Stimulated activated effector memory CD8-positive, alpha-beta T cell treated with anti-CD3 and anti-CD28 coated beads, Interleukin-12 subunit alpha, Interleukin-12 subunit beta, amount 100 ng/mL, for 72 hours (primary cell): Measurements from ENCODE around the gene ABI2.
"Not testable (repeated sequence)": the region's sequence is repeated elsewhere in the genome, so short reads cannot be mapped to it uniquely, and the experiment has no call there.

Experiments
- ATAC-seq: fragments of 150-1000 bp; cut with Tn5 transposase; 2 replicates; pipeline ENCODE4 v1.10.0; 2021
- DNase-seq, 2 donors: peaks; one replicate each; pipeline ENCODE4 v3.0.0; 2021 to 2022; ENCODE audit warnings: low spot score in 2 of 2
- H3K27ac Mint-ChIP-seq: one replicate; pipeline ENCODE4 v1.8.0; 2022; ENCODE audit warnings: mild to moderate bottlenecking, mixed read lengths
- H3K36me3 Mint-ChIP-seq: one replicate; pipeline ENCODE4 v1.8.0; 2022; ENCODE audit warnings: mild to moderate bottlenecking, mixed read lengths
- H3K4me1 Mint-ChIP-seq: one replicate; pipeline ENCODE4 v1.8.0; 2022; ENCODE audit warnings: mixed read lengths
- H3K4me3 Mint-ChIP-seq: one replicate; pipeline ENCODE4 v1.8.0; 2022; ENCODE audit warnings: mild to moderate bottlenecking, mixed read lengths
- H3K9me3 Mint-ChIP-seq: one replicate; pipeline ENCODE4 v1.8.0; 2022; ENCODE audit warnings: mixed read lengths

Gene ABI2

DNA sequence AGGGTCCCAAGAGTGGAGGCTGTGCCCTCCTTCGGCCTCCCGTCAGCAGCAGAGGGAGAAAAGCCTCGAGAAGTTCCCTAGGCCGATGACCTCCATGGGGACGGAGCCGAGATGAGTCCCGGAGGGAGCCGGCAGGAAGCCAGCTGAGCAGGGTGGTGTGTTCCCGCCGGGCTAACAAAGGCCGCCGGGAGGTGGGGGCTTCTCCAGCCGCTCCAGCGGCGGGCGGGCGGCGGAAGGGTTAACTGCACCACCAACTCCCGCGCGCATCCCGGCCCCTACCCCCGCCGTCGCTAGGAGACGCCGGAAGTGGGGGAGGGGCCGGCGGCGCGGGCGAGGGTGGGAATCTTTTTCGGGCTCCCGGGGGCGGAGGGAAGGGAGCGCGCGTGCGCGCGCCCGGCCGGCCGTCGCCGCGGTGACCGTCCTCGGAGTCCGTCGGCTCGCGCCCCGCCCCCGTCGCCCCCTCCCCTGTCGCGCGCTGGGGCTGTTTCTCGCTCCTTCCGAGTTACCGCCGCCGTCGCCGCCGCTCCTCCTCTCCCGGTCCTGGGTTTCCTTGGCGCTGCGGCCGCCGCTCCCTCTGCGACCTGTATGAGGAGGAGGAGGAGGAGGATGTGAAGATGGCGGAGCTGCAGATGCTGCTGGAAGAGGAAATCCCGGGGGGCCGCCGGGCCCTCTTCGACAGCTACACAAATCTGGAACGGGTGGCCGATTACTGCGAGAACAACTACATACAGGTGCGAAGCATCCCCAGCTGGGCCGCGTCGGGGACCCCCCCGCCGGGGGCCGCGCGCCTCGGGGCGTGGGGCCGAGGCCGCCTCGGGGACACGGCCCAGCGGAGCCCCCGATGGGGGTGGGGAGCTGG is at the start of gene ABI2:
ABI2 (plus strand) TSS at position 494 of the 859 bp plus-strand sequence; CDS start at position 615, 121 bp downstream.
- ATAC-seq (peak; percentile 71), DNase-seq (peak; percentile 59 to 86)
- Mint-ChIP-seq H3K27ac (peak within 1 kb of the TSS; percentile 82), H3K9me3 (no peaks in the 10 kb centered on the region), H3K36me3 (peaks cover 11% of the 10 kb centered on the region), H3K4me1 (peaks cover 31% of the 10 kb centered on the region), H3K4me3 (peak within 1 kb of the TSS; percentile 75)

DNA sequence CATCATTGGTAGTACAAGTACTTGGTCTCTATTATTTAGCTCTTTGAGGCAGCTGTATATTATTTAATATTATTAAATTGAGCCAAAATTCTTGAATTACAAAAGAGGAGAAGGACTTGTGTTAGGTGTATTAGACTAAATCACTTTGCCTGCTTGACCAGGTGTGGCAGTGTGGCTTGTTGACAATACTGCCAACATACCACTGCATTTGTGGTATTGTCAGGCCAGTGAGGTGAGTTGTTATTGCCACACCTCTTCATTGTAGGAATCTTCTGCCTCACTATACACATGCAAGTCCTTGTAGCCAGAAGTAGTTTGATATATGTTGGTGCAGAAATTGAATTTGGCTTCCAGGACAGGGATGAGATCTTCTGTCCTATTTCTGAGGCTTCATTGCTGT is 48.9 kb upstream of the ABI2 start:
- H3K27ac Mint-ChIP-seq = no peak overlapping the region
- no peak overlapping the region for H3K4me3 Mint-ChIP-seq
- H3K36me3 Mint-ChIP-seq = peaks cover 98% of the 10 kb centered on the region
- ATAC-seq = no peak
- no peak for DNase-seq
- no peaks in the 10 kb centered on the region for H3K4me1 Mint-ChIP-seq
- H3K9me3 Mint-ChIP-seq = no peaks in the 10 kb centered on the region

DNA sequence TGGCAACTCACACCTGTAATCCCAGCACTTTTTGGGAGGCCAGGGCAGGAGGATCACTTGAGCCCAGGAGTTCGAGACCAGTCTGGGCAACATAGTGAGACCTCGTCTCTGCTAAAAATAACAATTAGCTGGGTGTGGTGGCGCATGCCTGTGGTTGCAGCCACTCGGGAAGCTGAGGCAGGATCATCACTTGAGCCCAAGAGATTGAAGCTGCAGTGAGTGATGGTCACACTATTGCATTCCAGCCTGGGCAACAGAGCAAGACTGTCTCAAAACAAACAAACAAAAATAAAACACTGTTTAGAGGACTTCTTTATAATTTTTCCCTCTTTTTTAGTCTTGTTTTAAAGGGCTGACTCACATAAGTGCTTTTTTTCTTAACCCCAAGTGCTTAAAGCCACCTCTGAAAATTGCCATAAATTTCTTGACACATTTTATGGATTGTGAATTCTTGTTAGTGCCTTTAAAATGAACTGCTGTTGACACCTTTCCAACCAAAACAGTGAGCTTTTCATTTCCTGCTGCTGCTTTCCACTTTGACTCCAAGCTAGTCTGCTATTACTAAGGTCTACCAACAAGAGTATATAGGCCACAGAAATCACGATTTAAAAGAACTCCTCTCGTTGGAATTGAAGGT is 47.6 kb upstream of the ABI2 start:
- Mint-ChIP-seq H3K9me3 (no peaks in the 10 kb centered on the region), H3K4me1 (no peaks in the 10 kb centered on the region), H3K36me3 (peaks cover 98% of the 10 kb centered on the region), H3K27ac (no peak overlapping the region), H3K4me3 (no peak overlapping the region)
- no peak for ATAC-seq
- no peak for DNase-seq

DNA sequence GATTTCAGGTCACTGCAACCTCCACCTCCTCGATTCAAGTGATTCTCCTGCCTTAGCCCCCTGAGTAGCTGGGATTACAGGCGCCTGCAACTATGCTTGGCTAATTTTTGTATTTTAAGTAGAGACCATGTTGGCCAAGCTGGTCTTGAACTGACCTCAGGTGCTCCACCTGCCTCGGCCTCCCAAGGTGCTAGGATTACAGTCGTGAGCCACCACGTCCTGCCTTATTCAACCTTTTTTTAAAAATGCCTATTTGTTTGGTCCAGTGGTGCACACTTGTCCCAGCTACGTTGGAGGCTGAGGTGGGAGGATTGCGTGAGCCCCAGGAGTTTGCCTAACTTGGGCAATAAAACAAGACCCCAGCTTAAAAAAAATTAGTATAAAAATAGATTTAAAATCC is 46.1 kb upstream of the ABI2 start:
- no peaks in the 10 kb centered on the region for H3K9me3 Mint-ChIP-seq
- no peak overlapping the region for H3K27ac Mint-ChIP-seq
- no peak for ATAC-seq
- peaks cover 100% of the 10 kb centered on the region for H3K36me3 Mint-ChIP-seq
- no peak overlapping the region for H3K4me3 Mint-ChIP-seq
- no peaks in the 10 kb centered on the region for H3K4me1 Mint-ChIP-seq
- no peak for DNase-seq

DNA sequence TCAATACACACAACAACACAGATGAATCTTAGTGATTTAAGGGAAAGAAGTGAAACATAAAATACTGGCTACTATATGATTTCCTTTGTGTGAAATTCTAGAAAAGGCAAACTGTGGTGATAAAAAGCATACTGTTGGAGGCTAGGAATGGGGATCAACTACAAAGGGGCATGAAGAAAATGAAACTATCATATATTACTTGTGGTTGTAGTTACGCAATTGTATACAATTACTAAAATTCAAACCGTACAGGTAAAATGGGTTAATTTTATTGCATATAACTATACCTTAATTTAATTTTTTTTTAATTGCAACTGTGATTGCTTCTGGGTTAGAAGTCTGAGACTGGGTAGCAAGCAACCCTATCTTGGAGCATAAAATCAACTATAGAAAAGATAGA is 41.7 kb upstream of the ABI2 start:
- H3K36me3 Mint-ChIP-seq = peaks cover 90% of the 10 kb centered on the region
- ATAC-seq (no peak), DNase-seq (no peak)
- H3K9me3 Mint-ChIP-seq = no peaks in the 10 kb centered on the region
- peaks cover 5% of the 10 kb centered on the region for H3K4me1 Mint-ChIP-seq
- no peak overlapping the region for H3K4me3 Mint-ChIP-seq
- no peak overlapping the region for H3K27ac Mint-ChIP-seq

DNA sequence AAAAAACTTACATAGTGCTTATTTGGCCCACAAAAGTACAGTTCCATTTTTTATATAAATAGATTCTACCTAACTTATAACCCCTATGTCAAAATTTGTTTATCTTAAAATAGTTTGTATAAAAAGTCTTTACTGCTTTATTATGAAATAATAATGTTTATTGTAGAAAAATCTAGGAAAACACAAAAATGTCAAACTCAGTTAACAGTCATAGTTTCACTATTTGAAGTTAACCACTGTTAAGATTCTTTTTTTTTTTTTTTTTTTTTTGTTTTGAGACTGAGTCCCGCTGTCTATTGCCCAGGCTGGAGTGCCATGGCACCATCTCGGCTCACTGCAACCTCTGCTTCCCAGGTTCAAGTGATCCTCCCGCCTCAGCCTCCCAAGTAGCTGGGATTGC is 26.5 kb upstream of the ABI2 start:
- Mint-ChIP-seq H3K4me3 (no peak overlapping the region), H3K9me3 (no peaks in the 10 kb centered on the region), H3K4me1 (no peaks in the 10 kb centered on the region), H3K27ac (no peak overlapping the region), H3K36me3 (peaks cover 56% of the 10 kb centered on the region)
- DNase-seq (no peak), ATAC-seq (no peak)

DNA sequence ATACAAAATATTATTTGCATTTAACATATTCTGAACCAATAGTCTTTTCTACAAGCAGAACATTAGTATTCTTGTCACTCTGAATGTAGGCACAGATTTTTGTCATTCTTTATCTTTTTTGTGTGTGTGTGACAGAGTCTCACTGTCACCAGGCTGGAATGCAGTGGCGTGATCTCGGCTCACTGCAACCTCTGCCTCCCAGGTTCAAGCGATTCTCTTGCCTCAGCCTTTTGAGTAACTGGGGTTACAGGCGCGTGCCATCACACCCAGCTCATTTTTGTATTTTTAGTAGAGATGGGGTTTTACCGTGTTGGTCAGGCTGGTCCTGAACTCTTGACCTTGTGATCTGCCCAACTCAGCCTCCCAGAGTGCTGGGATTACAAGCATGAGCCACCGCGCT is 25.6 kb upstream of the ABI2 start:
- not testable (repeated sequence) for H3K4me3 Mint-ChIP-seq, ATAC-seq, DNase-seq, H3K9me3 Mint-ChIP-seq, H3K27ac Mint-ChIP-seq, H3K4me1 Mint-ChIP-seq
- H3K36me3 Mint-ChIP-seq = peaks cover 54% of the 10 kb centered on the region

DNA sequence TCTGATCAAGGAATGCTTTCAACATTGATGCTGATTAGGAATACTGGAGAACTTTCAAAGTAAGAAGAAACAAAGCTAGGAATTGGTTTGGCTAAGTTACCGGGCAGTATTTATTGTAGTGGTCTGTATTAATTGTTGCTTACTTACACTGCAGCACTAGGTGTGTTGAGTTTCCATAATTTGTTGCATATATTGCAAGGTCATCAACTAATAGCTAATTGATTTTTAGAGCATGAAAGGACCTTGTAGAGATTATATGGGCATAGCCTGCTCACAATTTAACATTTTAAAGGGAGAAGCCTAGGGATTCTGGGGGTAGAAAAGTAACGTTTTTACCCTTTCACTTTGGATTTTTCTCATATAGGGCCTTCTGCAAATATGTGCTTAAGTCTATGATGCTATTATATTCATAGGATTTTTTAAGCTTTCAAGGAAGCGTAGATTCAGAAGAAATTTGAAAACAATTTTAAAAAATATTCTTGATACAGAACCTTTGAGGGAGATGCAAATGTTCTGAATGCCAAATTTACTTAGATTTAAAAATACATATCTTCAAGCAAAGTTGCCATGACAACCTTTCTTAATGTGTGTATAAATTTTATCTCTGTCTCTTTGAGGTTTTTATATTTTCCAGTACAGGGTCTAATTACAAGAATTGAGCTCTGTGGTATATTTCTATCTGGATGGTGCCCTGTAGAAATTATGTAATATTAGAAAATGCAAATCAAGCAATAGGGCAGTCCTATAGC is 17.3 kb upstream of the ABI2 start:
- peaks cover 15% of the 10 kb centered on the region for H3K36me3 Mint-ChIP-seq
- no peak for DNase-seq
- H3K4me3 Mint-ChIP-seq = no peak overlapping the region
- no peaks in the 10 kb centered on the region for H3K4me1 Mint-ChIP-seq
- no peak overlapping the region for H3K27ac Mint-ChIP-seq
- no peaks in the 10 kb centered on the region for H3K9me3 Mint-ChIP-seq
- no peak for ATAC-seq

DNA sequence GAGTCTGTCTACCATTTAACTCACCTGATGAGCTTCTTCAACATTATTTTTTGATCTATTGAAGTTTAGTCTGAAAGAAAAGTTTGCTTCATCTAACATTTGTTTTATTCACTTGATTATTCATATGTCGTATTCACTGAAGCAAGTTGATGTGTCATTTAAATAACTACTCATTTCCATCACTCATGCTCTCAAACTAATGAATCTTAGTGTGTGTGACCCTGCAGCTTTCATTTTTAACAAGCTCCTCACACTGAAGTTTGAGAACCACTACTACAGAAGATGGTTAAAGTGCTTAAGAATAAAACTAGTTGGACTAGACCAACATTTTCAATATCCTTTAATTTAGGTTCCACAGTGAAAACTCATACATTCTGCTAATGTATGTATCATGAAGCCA is 1.8 kb upstream of the ABI2 start:
- no peak for DNase-seq
- peaks cover 31% of the 10 kb centered on the region for H3K4me1 Mint-ChIP-seq
- H3K36me3 Mint-ChIP-seq = peaks cover 11% of the 10 kb centered on the region
- no peak overlapping the region for H3K27ac Mint-ChIP-seq
- peak overlapping the region; percentile 75 for H3K4me3 Mint-ChIP-seq
- no peaks in the 10 kb centered on the region for H3K9me3 Mint-ChIP-seq
- ATAC-seq = peak; percentile 80

DNA sequence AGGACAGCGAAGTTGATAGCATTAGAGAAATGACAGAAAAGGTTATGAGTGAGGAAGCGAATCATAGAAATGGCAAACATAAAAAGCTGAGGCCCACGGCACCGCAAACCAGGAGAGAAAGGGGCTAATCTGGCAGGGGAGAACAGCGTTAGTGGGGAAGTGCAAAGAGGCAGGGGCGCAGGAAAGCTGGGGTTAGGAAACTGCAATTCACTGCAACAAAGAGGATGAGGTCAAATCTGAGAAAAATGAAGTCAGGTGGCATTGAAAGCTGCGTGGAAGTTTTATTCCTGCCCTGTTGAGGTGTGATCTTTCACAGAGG is 653 bp upstream of the ABI2 start:
- H3K4me1 Mint-ChIP-seq = peaks cover 31% of the 10 kb centered on the region
- no peak for ATAC-seq

DNA sequence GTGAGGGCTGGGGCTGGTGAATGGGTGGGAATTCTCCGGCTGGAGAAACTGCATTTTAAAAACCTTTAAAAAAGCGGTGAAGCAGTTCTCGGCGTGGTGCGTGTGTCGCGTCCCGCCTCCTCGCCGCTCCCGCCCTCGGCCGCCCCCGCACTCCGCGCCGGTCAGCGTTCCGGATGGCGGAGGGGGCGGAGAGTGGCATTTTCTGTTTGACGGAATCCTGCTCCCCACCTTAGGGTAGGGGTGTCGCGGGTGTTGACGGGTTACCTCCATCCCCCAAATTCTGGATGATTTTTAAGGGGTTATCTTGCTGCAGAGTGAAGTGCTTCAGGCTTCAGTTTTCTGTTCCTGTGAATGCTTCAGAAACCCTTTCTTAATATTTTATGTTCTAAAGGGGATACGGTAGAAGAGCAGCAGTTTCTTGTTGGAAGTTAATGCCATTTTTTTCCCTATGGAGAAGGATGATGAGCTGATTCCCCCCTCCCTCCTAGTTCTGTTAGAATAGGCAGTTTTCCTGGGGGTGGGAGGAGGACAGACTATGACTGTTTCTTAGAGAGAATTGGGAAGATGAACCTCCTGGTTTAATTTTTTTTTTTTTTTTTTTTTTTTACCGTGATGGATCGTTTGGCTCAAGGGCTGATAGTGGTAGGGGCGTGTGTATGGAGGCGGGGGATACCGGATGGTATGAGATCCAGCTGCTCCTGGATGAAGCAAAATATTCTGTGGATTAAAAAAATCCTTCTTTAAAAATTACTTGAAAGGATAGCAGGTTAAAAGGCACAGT is 756 bp downstream of the ABI2 start:
- H3K4me1 Mint-ChIP-seq = peaks cover 31% of the 10 kb centered on the region
- DNase-seq (peak; percentile 53 to 82), ATAC-seq (peak; percentile 69)
- peak overlapping the region; percentile 75 for H3K4me3 Mint-ChIP-seq
- no peaks in the 10 kb centered on the region for H3K9me3 Mint-ChIP-seq
- peak overlapping the region; percentile 82 for H3K27ac Mint-ChIP-seq
- peaks cover 15% of the 10 kb centered on the region for H3K36me3 Mint-ChIP-seq

More for the DNA sequence above, 653 bp upstream of the ABI2 start:
- Mint-ChIP-seq H3K9me3 (no peaks in the 10 kb centered on the region), H3K4me3 (peak overlapping the region; percentile 75), H3K27ac (peak overlapping the region; percentile 78), H3K36me3 (peaks cover 11% of the 10 kb centered on the region)
- no peak for DNase-seq

DNA sequence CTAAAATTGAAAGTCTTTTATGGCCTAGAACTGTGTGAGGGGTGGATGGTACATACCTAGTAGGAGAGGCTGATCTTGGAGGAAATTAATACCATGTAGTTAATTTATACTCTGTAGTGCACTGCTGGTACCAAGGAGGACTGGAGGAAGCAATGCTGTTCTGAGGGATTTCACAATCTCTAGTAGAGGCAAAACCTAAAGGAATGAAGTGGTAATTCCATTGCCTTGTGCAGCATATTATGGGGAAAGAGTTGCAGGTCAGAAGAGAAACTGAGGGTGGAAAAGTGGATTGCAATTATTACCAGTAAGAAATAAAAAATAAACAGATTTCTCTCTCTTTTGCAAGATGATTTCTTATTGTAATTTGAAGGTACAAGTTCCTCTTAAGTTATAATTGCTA is 2.2 kb downstream of the ABI2 start:
- Mint-ChIP-seq H3K9me3 (no peaks in the 10 kb centered on the region), H3K36me3 (peaks cover 24% of the 10 kb centered on the region), H3K4me1 (peaks cover 31% of the 10 kb centered on the region), H3K27ac (no peak overlapping the region), H3K4me3 (no peak overlapping the region)
- ATAC-seq (no peak), DNase-seq (no peak)

DNA sequence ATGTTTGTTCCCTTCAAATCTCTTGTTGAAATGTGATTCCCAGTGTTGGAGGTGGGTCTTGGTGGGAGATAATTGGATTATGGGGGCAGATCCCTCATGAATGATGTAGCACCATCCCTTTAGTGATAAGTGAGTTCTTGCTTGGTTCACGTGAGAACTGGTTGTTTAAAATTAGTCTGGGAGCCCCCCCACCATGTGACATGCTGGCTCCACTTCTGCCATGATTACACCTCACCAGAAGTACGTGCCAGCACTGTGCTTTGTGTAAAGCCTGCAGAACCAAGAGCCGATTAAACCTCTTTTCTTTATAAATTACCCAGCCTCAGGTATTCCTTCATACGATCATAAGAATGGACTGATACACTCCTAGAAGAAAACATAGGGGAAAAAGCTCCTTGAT is 10.1 kb downstream of the ABI2 start:
- no peaks in the 10 kb centered on the region for H3K9me3 Mint-ChIP-seq
- no peak for DNase-seq
- no peak for ATAC-seq
- H3K36me3 Mint-ChIP-seq = peaks cover 13% of the 10 kb centered on the region
- no peak overlapping the region for H3K27ac Mint-ChIP-seq
- peaks cover 7% of the 10 kb centered on the region for H3K4me1 Mint-ChIP-seq
- H3K4me3 Mint-ChIP-seq = no peak overlapping the region

DNA sequence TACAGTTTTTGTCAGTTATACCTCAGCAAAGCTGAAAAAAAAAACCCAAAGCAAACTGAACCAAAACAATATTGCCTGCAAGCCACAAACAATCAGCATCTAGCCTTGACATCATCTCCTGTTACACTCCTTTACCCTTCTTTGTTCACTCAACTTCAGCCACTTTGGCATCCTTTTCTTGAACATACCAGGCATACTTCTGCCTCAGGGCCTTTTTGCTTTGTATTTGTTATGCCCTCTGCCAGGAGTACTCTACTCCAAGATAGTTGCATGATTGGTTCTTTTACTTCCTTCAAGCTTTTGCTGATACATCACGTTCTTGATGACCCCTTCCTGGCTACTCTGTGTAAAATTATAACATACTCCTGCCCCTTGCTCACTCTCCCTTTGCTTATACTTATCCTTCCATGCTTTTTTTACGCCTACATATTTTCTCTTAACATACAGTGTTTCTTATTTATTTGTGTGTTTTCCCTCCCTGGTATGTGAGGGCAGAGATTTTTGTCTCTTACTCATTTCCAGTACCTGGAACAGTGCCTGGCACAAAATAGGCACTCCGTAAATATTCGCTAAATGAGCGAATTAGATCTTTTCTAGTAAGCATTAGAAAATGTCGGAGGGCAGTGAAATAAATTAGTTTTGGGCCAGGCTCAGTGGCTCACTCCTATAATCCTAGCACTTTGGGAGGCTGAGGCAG is 12.7 kb downstream of the ABI2 start:
- Mint-ChIP-seq H3K4me3 (no peak overlapping the region), H3K4me1 (peaks cover 7% of the 10 kb centered on the region), H3K36me3 (peaks cover 6% of the 10 kb centered on the region), H3K9me3 (no peaks in the 10 kb centered on the region), H3K27ac (no peak overlapping the region)
- ATAC-seq = no peak
- no peak for DNase-seq
